Measurements from ENCODE around the gene TMEM131L.

TMEM131L gene

DNA sequence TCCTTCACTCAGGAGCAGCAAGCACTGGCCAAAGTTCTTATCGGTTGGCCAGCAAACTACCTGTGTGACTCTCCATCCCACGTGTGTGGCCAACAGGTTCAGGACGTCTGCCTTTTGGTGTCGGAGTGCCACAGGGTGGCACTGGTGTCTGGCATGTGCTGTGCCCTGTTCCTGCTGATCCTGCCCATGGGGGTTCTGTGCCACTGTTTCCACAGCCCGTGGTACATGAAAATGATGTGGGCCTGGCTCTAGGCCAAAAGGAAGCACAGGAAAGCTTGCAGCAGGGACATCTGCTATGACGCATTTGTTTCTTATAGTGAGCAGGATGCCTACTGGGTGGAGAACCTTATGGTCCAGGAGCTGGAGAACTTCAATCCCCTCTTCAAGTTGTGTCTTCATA, 213.3 kb downstream of the TMEM131L start:
- WGBS, 2 experiments (ENCODE audit: insufficient coverage in 2 of 2) = 79 to 83% methylated on average over 6 of the region's 6 CpGs
- H3K4me3 ChIP-seq (ENCODE audit: extremely low read depth, insufficient read depth, low read length, poor library complexity, severe bottlenecking) = no peak overlapping the region
- no peaks in the 10 kb centered on the region for H3K9me3 ChIP-seq (ENCODE audit: control insufficient read depth, low read length)
- H3K4me1 ChIP-seq (ENCODE audit: control insufficient read depth, insufficient read depth, low read length, poor library complexity, severe bottlenecking) = no peaks in the 10 kb centered on the region
- H3K36me3 ChIP-seq (ENCODE audit: control insufficient read depth, insufficient read depth, low read length) = no peaks in the 10 kb centered on the region
- no peak overlapping the region for H3K27ac ChIP-seq (ENCODE audit: low read depth, low read length, severe bottlenecking)

- peaks cover 12% of the 10 kb centered on the region for H3K9me3 ChIP-seq (ENCODE audit: control insufficient read depth, low read length)
- H3K27ac ChIP-seq (ENCODE audit: low read depth, low read length, severe bottlenecking) = no peak overlapping the region
- H3K4me3 ChIP-seq (ENCODE audit: extremely low read depth, insufficient read depth, low read length, poor library complexity, severe bottlenecking) = peak overlapping the region; percentile 41
- 11 to 12% methylated on average over 23 of the region's 27 CpGs for WGBS, 2 experiments (ENCODE audit: insufficient coverage in 2 of 2)
- no peaks in the 10 kb centered on the region for H3K4me1 ChIP-seq (ENCODE audit: control insufficient read depth, insufficient read depth, low read length, poor library complexity, severe bottlenecking)
- no peaks in the 10 kb centered on the region for H3K36me3 ChIP-seq (ENCODE audit: control insufficient read depth, insufficient read depth, low read length)
Observed at GRCh38 chr4:153683763-153684181, 217.6 kb downstream of the TMEM131L start.

DNA sequence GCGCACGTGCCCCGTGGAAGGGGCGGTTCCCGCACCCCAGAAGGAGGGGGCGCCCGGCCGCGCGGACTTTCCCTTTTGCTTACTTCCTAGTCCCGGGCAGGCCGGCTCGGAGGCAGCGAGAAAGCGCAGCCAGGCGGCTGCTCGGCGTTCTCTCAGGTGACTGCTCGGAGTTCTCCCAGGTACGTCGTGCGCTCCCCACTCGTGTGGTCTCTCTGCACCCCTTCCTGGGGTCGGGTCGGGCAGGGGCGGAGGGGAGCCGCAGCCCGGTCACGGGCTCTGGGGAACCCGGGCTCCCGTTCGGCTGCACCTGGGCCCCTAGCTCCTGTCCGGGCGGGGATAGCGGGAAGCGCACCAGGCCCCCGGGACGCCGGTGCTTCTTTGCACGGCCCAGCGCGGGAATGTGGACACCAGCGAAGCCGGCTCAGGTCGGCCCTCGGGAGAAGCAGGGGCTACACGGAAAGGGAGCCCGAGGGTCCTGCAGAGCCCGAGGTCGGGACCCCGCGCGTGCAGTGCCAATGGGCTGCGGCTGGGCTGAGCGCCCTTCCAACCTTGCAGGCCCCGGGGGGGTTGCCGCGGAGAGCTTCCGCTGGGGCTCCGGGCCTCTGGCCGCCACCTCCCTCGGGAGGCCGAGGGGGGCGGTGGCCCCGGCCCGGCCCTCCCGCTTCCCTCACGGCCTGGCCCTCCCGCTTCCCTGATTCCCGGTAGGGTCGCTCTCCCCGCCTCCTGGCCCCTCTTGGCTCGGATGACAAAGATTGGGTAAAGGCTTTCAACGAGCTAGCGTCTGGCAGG, 218.2 kb downstream of the TMEM131L start, which contains the start of gene TLR2:
TSS of gene TLR2 (plus strand) at position 99 of the 789 bp plus-strand sequence. CDS start 18,628 bp downstream, outside the sequence.
- peak within 1 kb of the TSS; percentile 41 for H3K4me3 ChIP-seq (ENCODE audit: extremely low read depth, insufficient read depth, low read length, poor library complexity, severe bottlenecking)
- no peaks in the 10 kb centered on the region for H3K4me1 ChIP-seq (ENCODE audit: control insufficient read depth, insufficient read depth, low read length, poor library complexity, severe bottlenecking)
- H3K36me3 ChIP-seq (ENCODE audit: control insufficient read depth, insufficient read depth, low read length) = no peaks in the 10 kb centered on the region
- WGBS, 2 experiments (ENCODE audit: insufficient coverage in 2 of 2) = 1 to 2% methylated on average over 52 to 70 of the region's 75 CpGs
- H3K9me3 ChIP-seq (ENCODE audit: control insufficient read depth, low read length) = peaks cover 14% of the 10 kb centered on the region
- no peak within 1 kb of the TSS for H3K27ac ChIP-seq (ENCODE audit: low read depth, low read length, severe bottlenecking)

- 4 to 17% methylated on average over 3 to 4 of the region's 9 CpGs for WGBS, 2 experiments (ENCODE audit: insufficient coverage in 2 of 2)
Observed at GRCh38 chr4:153684971-153685371, 218.8 kb downstream of the TMEM131L start.

More at GRCh38 chr4:153684971-153685371, 218.8 kb downstream of the TMEM131L start:
- Histone ChIP-seq H3K36me3 (ENCODE audit: control insufficient read depth, insufficient read depth, low read length) (no peaks in the 10 kb centered on the region), H3K4me1 (ENCODE audit: control insufficient read depth, insufficient read depth, low read length, poor library complexity, severe bottlenecking) (no peaks in the 10 kb centered on the region), H3K4me3 (ENCODE audit: extremely low read depth, insufficient read depth, low read length, poor library complexity, severe bottlenecking) (peak overlapping the region; percentile 41), H3K9me3 (ENCODE audit: control insufficient read depth, low read length) (peaks cover 19% of the 10 kb centered on the region), H3K27ac (ENCODE audit: low read depth, low read length, severe bottlenecking) (no peak overlapping the region)

Measured in mesodermal cell (in vitro differentiated cells).